WTC11 (cell line): ENCODE results near the gene SLC7A4.

ENCODE experiments used
- CREB1 ChIP-seq: sonication (generic); formaldehyde crosslinking; IDR thresholded peaks from 2 replicates; pipeline ENCODE4 v1.8.0; 2023; ENCODE audit warnings: mild to moderate bottlenecking, missing genetic modification reagents
- CTCF ChIP-seq: fragments of 200-600 bp; IDR thresholded peaks from 2 replicates; pipeline ENCODE4 v1.8.0; 2022; ENCODE audit warnings: antibody characterized with exemption
- FOXP1 ChIP-seq: sonication (generic); formaldehyde crosslinking; IDR thresholded peaks from 2 replicates; pipeline ENCODE4 v1.8.0; 2022; ENCODE audit warnings: missing genetic modification reagents, mild to moderate bottlenecking, moderate library complexity, borderline replicate concordance
- TCF7 ChIP-seq: sonication (generic); formaldehyde crosslinking; IDR thresholded peaks from 2 replicates; pipeline ENCODE4 v1.8.0; 2022; ENCODE audit warnings: mild to moderate bottlenecking, low read depth, missing genetic modification reagents, moderate library complexity
- TP53 ChIP-seq: sonication (generic); formaldehyde crosslinking; IDR thresholded peaks from 2 replicates; pipeline ENCODE4 v1.8.1; 2023; ENCODE audit warnings: mild to moderate bottlenecking, missing genetic modification reagents
- ZNF396 ChIP-seq: fragments of 250-450 bp; sonication (Bioruptor Pico); IDR thresholded peaks from 2 replicates; pipeline ENCODE4 v1.8.0; 2021; ENCODE audit warnings: mild to moderate bottlenecking, moderate library complexity, borderline replicate concordance
- TF ChIP-seq, protein P1 (sequence below): sonication (generic); formaldehyde crosslinking; IDR thresholded peaks from 2 replicates; pipeline ENCODE4 v1.8.1; 2022; ENCODE audit warnings: mild to moderate bottlenecking, missing genetic modification reagents, moderate library complexity, borderline replicate concordance
- TF ChIP-seq, protein P2 (sequence below): sonication (generic); formaldehyde crosslinking; conservative IDR thresholded peaks from 2 replicates; pipeline ENCODE4 v1.8.1; 2022; ENCODE audit warnings: mild to moderate bottlenecking, missing genetic modification reagents

DNA sequence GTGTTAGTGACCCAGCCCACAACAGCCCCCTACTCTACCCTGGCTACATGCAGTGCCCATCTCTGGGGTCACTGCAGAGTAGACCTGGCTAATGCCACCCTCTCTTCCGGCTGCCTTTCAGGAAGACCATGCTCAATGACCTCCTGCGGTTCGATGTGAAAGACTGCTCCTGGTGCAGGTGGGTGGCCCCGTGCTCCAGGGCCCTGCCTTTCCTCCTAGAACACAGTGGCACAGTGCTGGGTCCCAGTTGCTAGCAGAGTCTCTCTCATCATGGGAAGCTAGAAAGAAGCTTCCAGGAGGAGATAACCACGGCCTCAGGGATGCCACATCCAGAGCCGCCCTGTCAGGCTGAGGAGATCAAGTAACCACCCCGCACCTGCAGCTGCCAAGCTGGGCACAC is 46.6 kb downstream of the SLC7A4 start:
- TF ChIP-seq CTCF (no peak), TCF7 (CRISPR knock-in tag) (no peak), CREB1 (no peak), FOXP1 (CRISPR knock-in tag) (no peak), TP53 (no peak), ZNF396 (CRISPR knock-in tag) (no peak)
- TF ChIP-seq, protein P1, sequence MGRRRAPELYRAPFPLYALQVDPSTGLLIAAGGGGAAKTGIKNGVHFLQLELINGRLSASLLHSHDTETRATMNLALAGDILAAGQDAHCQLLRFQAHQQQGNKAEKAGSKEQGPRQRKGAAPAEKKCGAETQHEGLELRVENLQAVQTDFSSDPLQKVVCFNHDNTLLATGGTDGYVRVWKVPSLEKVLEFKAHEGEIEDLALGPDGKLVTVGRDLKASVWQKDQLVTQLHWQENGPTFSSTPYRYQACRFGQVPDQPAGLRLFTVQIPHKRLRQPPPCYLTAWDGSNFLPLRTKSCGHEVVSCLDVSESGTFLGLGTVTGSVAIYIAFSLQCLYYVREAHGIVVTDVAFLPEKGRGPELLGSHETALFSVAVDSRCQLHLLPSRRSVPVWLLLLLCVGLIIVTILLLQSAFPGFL (CRISPR knock-in tag) = no peak
- TF ChIP-seq, protein P2, sequence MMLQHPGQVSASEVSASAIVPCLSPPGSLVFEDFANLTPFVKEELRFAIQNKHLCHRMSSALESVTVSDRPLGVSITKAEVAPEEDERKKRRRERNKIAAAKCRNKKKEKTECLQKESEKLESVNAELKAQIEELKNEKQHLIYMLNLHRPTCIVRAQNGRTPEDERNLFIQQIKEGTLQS (CRISPR knock-in tag) = no peak
